ENCODE data around the gene NT5C1B. TPM values are rescaled to one million over a fixed set of nuclear protein-coding genes. Genes with fewer than 3 reads are reported as not detected.

Gene NT5C1B
- total and polyA plus RNA-seq, 11 donors = not detected

DNA sequence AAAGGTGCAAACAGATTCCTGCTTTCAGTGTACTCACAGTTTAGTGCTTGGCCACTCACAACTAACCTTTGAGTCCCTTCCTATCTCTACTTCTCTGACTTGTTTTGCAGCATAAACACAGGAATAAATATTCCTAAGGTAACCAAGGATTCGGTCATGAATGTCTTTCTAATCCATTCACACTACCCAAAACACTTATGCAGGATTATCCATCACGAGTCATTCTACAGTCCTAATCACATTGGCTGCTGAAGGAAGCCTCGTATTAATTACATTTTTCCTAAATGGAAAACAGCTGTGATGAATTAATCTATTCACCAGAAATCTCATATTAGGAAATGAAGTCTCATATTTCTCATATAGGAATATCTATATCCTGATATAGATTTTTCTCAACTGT is 45.2 kb downstream of the NT5C1B start:
- TF ChIP-seq CTCF (IDR thresholded peaks at IDR 0.05) (no peak), POLR2A (IDR thresholded peaks at IDR 0.05) (no peak)
- no peaks in the 10 kb centered on the region for H3K27me3 ChIP-seq

DNA sequence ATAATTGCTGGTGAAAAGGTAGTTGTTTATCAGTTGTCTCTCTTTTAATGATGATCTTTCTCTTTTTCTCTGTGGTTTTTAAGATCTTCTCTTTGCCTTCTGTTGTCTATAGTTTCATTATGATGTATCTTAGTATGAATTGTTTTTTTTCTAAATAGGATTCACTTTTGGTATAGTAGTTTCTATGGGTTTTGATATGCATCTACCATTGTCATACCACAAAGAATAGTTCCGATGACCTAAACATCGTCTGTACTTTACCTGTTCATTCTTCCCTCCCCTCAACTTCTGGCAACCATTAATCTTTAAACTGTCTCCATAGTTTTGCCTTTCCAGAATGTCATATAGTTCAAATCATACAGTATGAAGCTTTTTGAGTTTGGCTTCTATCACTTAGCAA is 48.5 kb downstream of the NT5C1B start:
- Histone ChIP-seq H3K27me3 (no peaks in the 10 kb centered on the region), H3K4me3 (no peak overlapping the region), H3K9me3 (peaks cover 0 to 7% (median 0%) of the 10 kb centered on the region in 12 donors), H3K36me3 (no peaks in the 10 kb centered on the region), H3K4me1 (peaks cover 0 to 7% (median 0%) of the 10 kb centered on the region in 12 donors), H3K27ac (no peak overlapping the region)
- DNase-seq (no peak), ATAC-seq (no peak)
- intact Hi-C loops (cut with DNase I) = no loop called here
- TF ChIP-seq POLR2A (IDR thresholded peaks at IDR 0.05) (no peak), CTCF (IDR thresholded peaks at IDR 0.05) (no peak)
- WGBS, 4 donors = 89 to 96% (median 94%) methylated on average over 2 of the region's 2 CpGs

More for the DNA sequence above, 45.2 kb downstream of the NT5C1B start:
- Histone ChIP-seq H3K4me1 (peaks cover 0 to 11% (median 0%) of the 10 kb centered on the region in 12 donors), H3K27ac (no peak overlapping the region), H3K36me3 (no peaks in the 10 kb centered on the region), H3K4me3 (no peak overlapping the region), H3K9me3 (peaks cover 0 to 7% (median 0%) of the 10 kb centered on the region in 12 donors)
- intact Hi-C loops (cut with DNase I) = no loop called here
- DNase-seq (no peak), ATAC-seq (no peak)
- 51 to 57% (median 54%) methylated on average over 3 of the region's 3 CpGs for WGBS, 4 donors

DNA sequence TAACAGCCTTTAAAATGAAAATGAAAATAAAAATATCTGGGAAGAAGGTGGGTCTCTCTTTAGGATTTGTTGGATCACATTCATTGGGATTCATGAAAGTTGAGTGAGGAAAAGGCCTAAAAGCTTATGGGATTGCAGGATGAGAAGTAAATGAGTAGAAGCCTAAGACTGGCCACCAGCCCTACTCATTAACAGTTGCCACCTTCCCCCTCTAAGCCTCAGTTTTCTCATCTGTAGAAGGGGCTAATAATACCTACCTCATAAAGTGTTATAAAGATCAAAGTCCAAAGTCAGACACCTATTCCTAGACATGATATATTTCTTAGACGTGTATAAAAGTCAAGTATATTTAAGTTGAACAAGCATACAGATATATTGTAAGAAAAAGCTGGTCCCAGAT is 52.7 kb downstream of the NT5C1B start:
- peaks cover 0 to 7% (median 0%) of the 10 kb centered on the region in 12 donors for H3K9me3 ChIP-seq
- TF ChIP-seq POLR2A (IDR thresholded peaks at IDR 0.05) (no peak), CTCF (IDR thresholded peaks at IDR 0.05) (no peak)
- H3K4me3 ChIP-seq = no peak overlapping the region
- 88 to 93% (median 91%) methylated on average over 1 of the region's 1 CpG for WGBS, 4 donors
- H3K36me3 ChIP-seq = no peaks in the 10 kb centered on the region
- ATAC-seq = no peak
- no peak for DNase-seq
- no peaks in the 10 kb centered on the region for H3K4me1 ChIP-seq
- intact Hi-C loops (cut with DNase I) = no loop called here
- H3K27ac ChIP-seq = no peak overlapping the region
- H3K27me3 ChIP-seq = no peaks in the 10 kb centered on the region

DNA sequence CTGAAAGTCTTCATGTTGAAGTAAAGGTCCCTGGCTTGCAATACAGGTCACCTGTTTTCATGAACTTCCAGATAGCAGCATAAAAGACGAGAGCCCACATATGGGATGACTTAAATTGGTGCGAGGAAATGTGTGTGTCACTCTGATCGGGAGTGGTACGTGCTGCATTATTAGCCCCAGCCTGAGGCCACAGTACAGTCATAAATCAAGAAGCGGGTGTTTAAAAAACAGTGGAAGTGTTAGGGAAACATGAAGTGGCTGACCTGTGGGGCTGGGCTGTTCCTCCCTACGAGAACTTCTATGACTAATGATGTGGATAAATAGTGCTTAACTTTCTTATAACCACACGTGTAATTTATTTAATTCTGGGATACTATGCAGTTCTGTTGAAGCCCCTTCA is 53.3 kb downstream of the NT5C1B start:
- intact Hi-C loops (cut with DNase I) = no loop called here
- Histone ChIP-seq H3K9me3 (peaks cover 0 to 7% (median 0%) of the 10 kb centered on the region in 12 donors), H3K36me3 (no peaks in the 10 kb centered on the region), H3K4me1 (no peaks in the 10 kb centered on the region), H3K27ac (no peak overlapping the region), H3K4me3 (no peak overlapping the region), H3K27me3 (no peaks in the 10 kb centered on the region)
- TF ChIP-seq CTCF (IDR thresholded peaks at IDR 0.05) = no peak
- TF ChIP-seq POLR2A (IDR thresholded peaks at IDR 0.05) = no peak
- ATAC-seq (no peak), DNase-seq (no peak)
- whole genome bisulfite sequencing, 4 donors = 62 to 82% (median 70%) methylated on average over 7 of the region's 7 CpGs
